HCT116 (cell line): ENCODE results near the gene CENPH. TPM values are rescaled to one million over a fixed set of nuclear protein-coding genes. Genes with fewer than 3 reads are reported as not detected.

ENCODE experiments used
- ATAC-seq: fragments of 200-7000 bp; cut with Tn5 transposase; 2 replicates; pipeline ENCODE4 v1.9.1; 2020; ENCODE audit warnings: mild to moderate bottlenecking, moderate library complexity
- BruUV-seq: library from RNA; stranded (reverse); fragments of 400-500 nt; replicated peaks from 2 replicates; lab custom pipeline; 2021; lab: Mats Ljungman, UMichigan
- CTCF ChIA-PET: fragments of 300-600 bp; sonication (Branson Sonifier 250); formaldehyde crosslinking; loops from one replicate; lab custom pipeline; 2021; ENCODE audit warnings: antibody characterized with exemption; lab: Charles Lee
- POLR2A ChIA-PET: fragments of 300-600, 350-600 bp; sonication (Branson Sonifier 250); formaldehyde crosslinking; loops from one replicate; lab custom pipeline; 2021; ENCODE audit warnings: antibody characterized with exemption; lab: Charles Lee
- RAD21 ChIA-PET, 2 experiments: fragments of 300-600 bp; sonication (Branson Sonifier 250); formaldehyde crosslinking; loops; one replicate each; lab custom pipeline; 2023; ENCODE audit warnings: low total read pairs in 2 of 2; ENCODE audit not compliant: uncharacterized antibody in 2 of 2, unreplicated experiment in 2 of 2, low non-redundant PET in 1 of 2; lab: Charles Lee
- DNase-seq: peaks from one replicate; pipeline ENCODE4 v3.0.0-alpha.2; 2010; ENCODE audit warnings: low read depth, low spot score
- H2AFZ ChIP-seq: fragments of 200-600 bp; shearing (Covaris generic), sonication (generic); 2 replicates; pipeline ENCODE4 v1.6.1; 2017; ENCODE audit warnings: low read depth, mixed run types, mixed read lengths, antibody characterized with exemption, low read length; ENCODE audit not compliant: poor library complexity, severe bottlenecking
- H3K27ac ChIP-seq: 2 replicates; pipeline ENCODE4 v1.5.1; 2012; ENCODE audit warnings: low read depth, low read length
- H3K27me3 ChIP-seq: fragments of 200-600 bp; sonication (generic); 2 replicates; pipeline ENCODE4 v1.6.1; 2016; ENCODE audit warnings: mixed run types, low read length, mixed read lengths; ENCODE audit not compliant: insufficient read depth
- H3K36me3 ChIP-seq, 2 experiments: fragments of 200-500 bp in 1 of 2; fragments of 200-600 bp in 1 of 2; sonication (Bioruptor generic) in 1 of 2; sonication (generic) in 1 of 2; 2 replicates each; pipeline versions ENCODE4 v1.5.1 to v1.6.1; 2014 to 2016; ENCODE audit warnings: low read length in 2 of 2, inconsistent platforms in 1 of 2, mixed read lengths in 1 of 2, mixed run types in 1 of 2; ENCODE audit not compliant: insufficient read depth in 2 of 2, control insufficient read depth in 1 of 2
- H3K4me1 ChIP-seq, 2 experiments: fragments of 200-600 bp in 1 of 2; sonication (generic) in 1 of 2; 2 replicates each; pipeline versions ENCODE4 v1.5.1 to v1.6.1; 2012 to 2017; ENCODE audit warnings: low read length in 2 of 2, inconsistent platforms in 1 of 2, mild to moderate bottlenecking in 1 of 2, mixed read lengths in 1 of 2, mixed run types in 1 of 2, moderate library complexity in 1 of 2; ENCODE audit not compliant: insufficient read depth in 2 of 2, control insufficient read depth in 1 of 2
- H3K4me2 ChIP-seq: fragments of 200-600 bp; sonication (generic); 2 replicates; pipeline ENCODE4 v1.6.1; 2017; ENCODE audit warnings: mixed run types, low read length, mixed read lengths
- H3K4me3 ChIP-seq, 2 experiments: fragments of 200-600 bp in 1 of 2; sonication (generic) in 1 of 2; replicated peaks in 1 of 2; 2 replicates each; pipeline ENCODE4 v1.5.1; 2011 to 2016; ENCODE audit warnings: low read length in 2 of 2, control low read depth in 1 of 2, low read depth in 1 of 2, mild to moderate bottlenecking in 1 of 2, mixed read lengths in 1 of 2, mixed run types in 1 of 2
- H3K79me2 ChIP-seq: fragments of 200-600 bp; sonication (generic); 2 replicates; pipeline ENCODE4 v1.6.1; 2017; ENCODE audit warnings: mild to moderate bottlenecking, mixed run types, low read length, moderate library complexity, mixed read lengths; ENCODE audit not compliant: insufficient read depth
- H3K9ac ChIP-seq: fragments of 200-600 bp; sonication (generic); 2 replicates; pipeline ENCODE4 v1.6.1; 2016; ENCODE audit warnings: low read length, mixed read lengths
- H3K9me2 ChIP-seq: fragments of 200-600 bp; sonication (generic), shearing (Covaris generic); 2 replicates; pipeline ENCODE4 v1.6.1; 2017; ENCODE audit warnings: mixed run types, mild to moderate bottlenecking, moderate library complexity; ENCODE audit not compliant: insufficient read depth
- H3K9me3 ChIP-seq, 2 experiments: fragments of 200-500 bp in 1 of 2; fragments of 200-600 bp in 1 of 2; sonication (Bioruptor generic) in 1 of 2; sonication (generic) in 1 of 2; 2 replicates each; pipeline ENCODE4 v1.6.1; 2014 to 2017; ENCODE audit warnings: low read length in 2 of 2, mixed read lengths in 2 of 2, inconsistent platforms in 1 of 2, low read depth in 1 of 2, mild to moderate bottlenecking in 1 of 2, mixed run types in 1 of 2, moderate library complexity in 1 of 2; ENCODE audit not compliant: control insufficient read depth in 1 of 2, insufficient read depth in 1 of 2
- H4K20me1 ChIP-seq: fragments of 200-600 bp; sonication (generic), shearing (Covaris generic); 2 replicates; pipeline ENCODE4 v1.6.1; 2017; ENCODE audit warnings: mixed run types, mild to moderate bottlenecking, moderate library complexity; ENCODE audit not compliant: insufficient read depth
- ATF3 ChIP-seq: IDR thresholded peaks from 2 replicates; pipeline ENCODE4 v1.6.1; 2012
- EZH2phosphoT487 ChIP-seq: fragments of 200-600 bp; IDR thresholded peaks from 2 replicates; pipeline ENCODE4 v1.6.1; 2018; ENCODE audit warnings: antibody characterized with exemption, borderline replicate concordance
- JUND ChIP-seq: IDR thresholded peaks from 2 replicates; pipeline ENCODE4 v1.6.1; 2012
- MAX ChIP-seq: IDR thresholded peaks from 2 replicates; pipeline ENCODE4 v1.6.1; 2012
- POLR2A ChIP-seq: IDR thresholded peaks from 2 replicates; pipeline ENCODE4 v1.7.0; 2011; ENCODE audit warnings: borderline replicate concordance; ENCODE audit not compliant: insufficient read depth, insufficient read length; ENCODE audit errors: extremely low read depth
- POLR2AphosphoS5 ChIP-seq: IDR thresholded peaks from 2 replicates; pipeline ENCODE4 v1.6.1; 2011; ENCODE audit warnings: mild to moderate bottlenecking, low read depth, low read length, moderate library complexity
- RAD21 ChIP-seq: IDR thresholded peaks from 2 replicates; pipeline ENCODE4 v1.6.1; 2012; ENCODE audit warnings: low read depth, mild to moderate bottlenecking
- SP1 ChIP-seq: IDR thresholded peaks from 2 replicates; pipeline ENCODE4 v1.6.1; 2012; ENCODE audit warnings: low read depth
- SRF ChIP-seq: IDR thresholded peaks from 2 replicates; pipeline ENCODE4 v1.6.1; 2012; ENCODE audit warnings: low read depth
- TCF7L2 ChIP-seq: IDR thresholded peaks from 2 replicates; pipeline ENCODE4 v1.7.0; 2011; ENCODE audit warnings: borderline replicate concordance, inconsistent platforms; ENCODE audit not compliant: insufficient read depth, insufficient read length; ENCODE audit errors: extremely low read depth
- YY1 ChIP-seq: IDR thresholded peaks from 2 replicates; pipeline ENCODE4 v1.6.1; 2011; ENCODE audit warnings: low read length, low read depth, moderate library complexity, mild to moderate bottlenecking; ENCODE audit not compliant: insufficient replicate concordance; ENCODE audit errors: extremely low read depth
- ZBTB33 ChIP-seq: IDR thresholded peaks from 2 replicates; pipeline ENCODE4 v1.6.1; 2011; ENCODE audit warnings: mild to moderate bottlenecking, low read length, moderate library complexity; ENCODE audit not compliant: insufficient replicate concordance; ENCODE audit errors: extremely low read depth
- intact Hi-C: fragments of 100-400 bp; cut with micrococcal nuclease; formaldehyde crosslinking; loops from 2 replicates; pipeline ENCODE4 v1.10.0; 2022
- total RNA-seq: library from RNA; stranded (reverse); gene quantifications from one replicate; pipeline ENCODE4 v1.2.1, GENCODE V29; 2021; ENCODE audit not compliant: unreplicated experiment
- TF ChIP-seq, protein P1 (sequence below), 3 experiments: fragments of 200-600 bp in 1 of 3; sonication (generic) in 1 of 3; IDR thresholded peaks in 2 of 3; conservative IDR thresholded peaks in 1 of 3; 2 replicates each; pipeline ENCODE4 v1.5.1; 2012 to 2017; ENCODE audit warnings: low read depth in 2 of 3, low read length in 2 of 3, antibody characterized with exemption in 1 of 3, borderline replicate concordance in 1 of 3, control low read depth in 1 of 3, mild to moderate bottlenecking in 1 of 3, mixed read lengths in 1 of 3, mixed run types in 1 of 3, moderate library complexity in 1 of 3; ENCODE audit not compliant: insufficient read depth in 1 of 3

CENPH gene
- total RNA-seq, 1 experiment from 2014 or later, result 23.4 TPM

DNA sequence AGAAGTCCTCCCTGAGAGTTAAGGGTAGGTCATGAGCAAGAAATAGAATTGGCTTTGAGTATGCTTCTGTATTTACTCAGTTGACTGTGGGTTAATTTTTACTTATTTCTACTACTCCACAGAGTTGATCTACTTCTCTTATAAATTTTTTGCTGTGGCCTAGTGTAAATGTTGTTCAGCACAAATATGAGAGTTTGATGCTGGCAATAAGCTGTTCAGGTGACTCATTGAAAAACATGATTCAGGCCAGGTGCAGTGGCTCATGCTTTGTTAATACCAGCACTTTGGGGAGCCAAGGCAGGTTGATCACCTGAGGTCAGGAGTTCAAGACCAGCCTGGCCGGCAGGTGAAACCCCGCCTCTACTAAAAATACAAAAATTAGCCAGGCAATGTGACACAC, 40.8 kb downstream of the CENPH start:
- DNase-seq (no peak), ATAC-seq (no peak)
- Histone ChIP-seq H3K9me2 (no peaks in the 10 kb centered on the region), H4K20me1 (no peaks in the 10 kb centered on the region), H3K4me2 (no peak overlapping the region), H3K27me3 (no peaks in the 10 kb centered on the region), H3K9ac (no peak overlapping the region), H3K27ac (no peak overlapping the region), H3K9me3 (no peaks in the 10 kb centered on the region), H3K4me3 (no peak overlapping the region), H3K36me3 (peaks cover 8 to 10% of the 10 kb centered on the region in 2 experiments; a peak in 3 of 4 replicates), H3K4me1 (peaks cover 0 to 6% of the 10 kb centered on the region in 2 experiments; a peak in 1 of 4 replicates), H3K79me2 (peaks cover 4% of the 10 kb centered on the region), H2AFZ (no peak overlapping the region)
- TF ChIP-seq RAD21, result no peak
- TF ChIP-seq SRF, result no peak
- TF ChIP-seq, protein P1, sequence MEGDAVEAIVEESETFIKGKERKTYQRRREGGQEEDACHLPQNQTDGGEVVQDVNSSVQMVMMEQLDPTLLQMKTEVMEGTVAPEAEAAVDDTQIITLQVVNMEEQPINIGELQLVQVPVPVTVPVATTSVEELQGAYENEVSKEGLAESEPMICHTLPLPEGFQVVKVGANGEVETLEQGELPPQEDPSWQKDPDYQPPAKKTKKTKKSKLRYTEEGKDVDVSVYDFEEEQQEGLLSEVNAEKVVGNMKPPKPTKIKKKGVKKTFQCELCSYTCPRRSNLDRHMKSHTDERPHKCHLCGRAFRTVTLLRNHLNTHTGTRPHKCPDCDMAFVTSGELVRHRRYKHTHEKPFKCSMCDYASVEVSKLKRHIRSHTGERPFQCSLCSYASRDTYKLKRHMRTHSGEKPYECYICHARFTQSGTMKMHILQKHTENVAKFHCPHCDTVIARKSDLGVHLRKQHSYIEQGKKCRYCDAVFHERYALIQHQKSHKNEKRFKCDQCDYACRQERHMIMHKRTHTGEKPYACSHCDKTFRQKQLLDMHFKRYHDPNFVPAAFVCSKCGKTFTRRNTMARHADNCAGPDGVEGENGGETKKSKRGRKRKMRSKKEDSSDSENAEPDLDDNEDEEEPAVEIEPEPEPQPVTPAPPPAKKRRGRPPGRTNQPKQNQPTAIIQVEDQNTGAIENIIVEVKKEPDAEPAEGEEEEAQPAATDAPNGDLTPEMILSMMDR (IDR thresholded peaks at IDR 0.05 in 2 of 3, conservative IDR thresholded peaks at IDR 0.05 in 1 of 3; ENCODE audit: borderline replicate concordance in 1 of 3, insufficient read depth in 1 of 3, low read depth in 2 of 3, low read length in 2 of 3), result no peak
- TF ChIP-seq POLR2AphosphoS5, result no peak
- TF ChIP-seq YY1, result no peak
- no peak for TF ChIP-seq TCF7L2
- TF ChIP-seq POLR2A, result no peak
- no peak for TF ChIP-seq SP1
- TF ChIP-seq MAX, result no peak
- no peak for TF ChIP-seq ATF3
- no peak for TF ChIP-seq JUND
- TF ChIP-seq EZH2phosphoT487, result no peak
- no peak for TF ChIP-seq ZBTB33
- ChIA-PET CTCF (no interaction called here), RAD21 (no interaction called here), POLR2A (no interaction called here)
- BruUV-seq, result no TSS peak
- intact Hi-C loops, result no loop called here
